Islet precursor cell (in vitro differentiated cells): ENCODE measurements around the gene MYOCD.
"Not testable (repeated sequence)": the region's sequence is repeated elsewhere in the genome, so short reads cannot be mapped to it uniquely, and the experiment has no call there.

ENCODE experiments used
- DNase-seq: peaks from one replicate; pipeline ENCODE4 v3.0.0-alpha.2; 2018

MYOCD gene, protein sequence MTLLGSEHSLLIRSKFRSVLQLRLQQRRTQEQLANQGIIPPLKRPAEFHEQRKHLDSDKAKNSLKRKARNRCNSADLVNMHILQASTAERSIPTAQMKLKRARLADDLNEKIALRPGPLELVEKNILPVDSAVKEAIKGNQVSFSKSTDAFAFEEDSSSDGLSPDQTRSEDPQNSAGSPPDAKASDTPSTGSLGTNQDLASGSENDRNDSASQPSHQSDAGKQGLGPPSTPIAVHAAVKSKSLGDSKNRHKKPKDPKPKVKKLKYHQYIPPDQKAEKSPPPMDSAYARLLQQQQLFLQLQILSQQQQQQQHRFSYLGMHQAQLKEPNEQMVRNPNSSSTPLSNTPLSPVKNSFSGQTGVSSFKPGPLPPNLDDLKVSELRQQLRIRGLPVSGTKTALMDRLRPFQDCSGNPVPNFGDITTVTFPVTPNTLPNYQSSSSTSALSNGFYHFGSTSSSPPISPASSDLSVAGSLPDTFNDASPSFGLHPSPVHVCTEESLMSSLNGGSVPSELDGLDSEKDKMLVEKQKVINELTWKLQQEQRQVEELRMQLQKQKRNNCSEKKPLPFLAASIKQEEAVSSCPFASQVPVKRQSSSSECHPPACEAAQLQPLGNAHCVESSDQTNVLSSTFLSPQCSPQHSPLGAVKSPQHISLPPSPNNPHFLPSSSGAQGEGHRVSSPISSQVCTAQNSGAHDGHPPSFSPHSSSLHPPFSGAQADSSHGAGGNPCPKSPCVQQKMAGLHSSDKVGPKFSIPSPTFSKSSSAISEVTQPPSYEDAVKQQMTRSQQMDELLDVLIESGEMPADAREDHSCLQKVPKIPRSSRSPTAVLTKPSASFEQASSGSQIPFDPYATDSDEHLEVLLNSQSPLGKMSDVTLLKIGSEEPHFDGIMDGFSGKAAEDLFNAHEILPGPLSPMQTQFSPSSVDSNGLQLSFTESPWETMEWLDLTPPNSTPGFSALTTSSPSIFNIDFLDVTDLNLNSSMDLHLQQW

DNA sequence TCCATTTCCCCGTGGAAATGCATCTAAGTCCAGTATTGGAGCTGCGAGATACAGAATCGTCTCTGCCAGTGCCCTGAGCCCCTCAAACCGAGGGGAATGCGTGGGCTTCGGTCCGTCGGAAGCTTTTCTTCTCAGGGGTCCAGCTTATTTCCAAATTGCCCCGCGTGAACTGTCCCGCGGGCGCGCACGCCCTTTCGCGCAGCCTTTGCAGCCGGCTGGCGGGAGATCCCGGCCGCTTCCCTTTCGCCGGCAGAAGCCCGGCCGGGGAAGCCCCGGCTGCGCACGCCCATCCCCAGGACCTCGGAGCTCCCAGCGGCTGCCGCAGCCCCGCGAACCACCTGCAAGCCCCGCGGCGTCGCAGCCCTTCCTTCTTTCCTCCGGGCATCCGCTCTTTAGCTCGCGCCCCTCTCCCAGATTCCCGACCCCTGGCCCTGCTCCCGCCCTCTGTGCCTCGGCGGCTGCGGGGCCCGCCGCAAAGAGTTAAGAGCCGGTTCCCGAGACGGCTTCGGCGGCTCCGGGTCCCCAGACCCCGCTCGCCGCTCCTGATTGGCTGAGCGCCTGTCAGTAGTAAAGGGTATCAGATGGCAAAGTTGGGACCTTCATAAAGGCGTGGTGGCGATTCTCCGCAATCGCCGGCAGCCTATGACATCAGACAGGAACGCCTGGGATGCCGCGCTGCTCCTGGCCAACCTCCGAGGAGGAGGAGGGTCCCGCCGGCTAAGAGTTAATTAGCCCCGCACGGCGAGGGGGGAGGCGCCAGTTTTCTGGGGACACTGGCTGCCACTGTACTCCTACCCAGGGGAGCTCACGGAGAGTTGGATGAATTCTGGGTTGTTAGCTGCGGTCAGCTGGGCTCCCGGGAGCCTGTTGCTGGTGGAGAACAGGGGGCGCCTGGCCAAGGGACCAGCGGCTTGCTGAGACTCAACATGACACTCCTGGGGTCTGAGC lies at the start of gene MYOCD:
Gene MYOCD, plus strand, starts transcription at position 628 of the 948 bp plus-strand sequence. Its CDS starts 299 bp downstream, at position 927.
- peak; percentile 97 for DNase-seq

DNA sequence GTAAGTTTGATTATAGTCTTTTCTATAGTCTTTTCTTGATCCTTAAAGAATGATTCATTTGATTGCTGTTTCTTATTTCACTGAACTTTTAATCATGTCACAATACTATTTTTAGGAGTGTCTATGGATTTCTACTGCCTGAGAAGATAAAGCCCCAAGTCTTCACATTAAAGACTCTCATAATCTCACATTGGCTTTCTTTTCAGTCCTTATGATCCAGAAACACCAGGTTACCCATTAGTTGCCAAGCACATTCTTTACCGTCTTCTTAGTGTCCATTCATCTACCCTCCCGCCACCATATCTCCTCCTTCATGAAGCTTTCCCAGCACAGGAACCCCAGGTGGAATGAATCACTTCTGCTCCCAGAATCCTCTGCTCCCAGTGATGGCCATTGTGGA lies 49.5 kb upstream of the MYOCD start:
- no peak for DNase-seq

- no peak for DNase-seq
Measured at GRCh38 chr17:12618557-12618956, 47.1 kb upstream of the MYOCD start.

DNA sequence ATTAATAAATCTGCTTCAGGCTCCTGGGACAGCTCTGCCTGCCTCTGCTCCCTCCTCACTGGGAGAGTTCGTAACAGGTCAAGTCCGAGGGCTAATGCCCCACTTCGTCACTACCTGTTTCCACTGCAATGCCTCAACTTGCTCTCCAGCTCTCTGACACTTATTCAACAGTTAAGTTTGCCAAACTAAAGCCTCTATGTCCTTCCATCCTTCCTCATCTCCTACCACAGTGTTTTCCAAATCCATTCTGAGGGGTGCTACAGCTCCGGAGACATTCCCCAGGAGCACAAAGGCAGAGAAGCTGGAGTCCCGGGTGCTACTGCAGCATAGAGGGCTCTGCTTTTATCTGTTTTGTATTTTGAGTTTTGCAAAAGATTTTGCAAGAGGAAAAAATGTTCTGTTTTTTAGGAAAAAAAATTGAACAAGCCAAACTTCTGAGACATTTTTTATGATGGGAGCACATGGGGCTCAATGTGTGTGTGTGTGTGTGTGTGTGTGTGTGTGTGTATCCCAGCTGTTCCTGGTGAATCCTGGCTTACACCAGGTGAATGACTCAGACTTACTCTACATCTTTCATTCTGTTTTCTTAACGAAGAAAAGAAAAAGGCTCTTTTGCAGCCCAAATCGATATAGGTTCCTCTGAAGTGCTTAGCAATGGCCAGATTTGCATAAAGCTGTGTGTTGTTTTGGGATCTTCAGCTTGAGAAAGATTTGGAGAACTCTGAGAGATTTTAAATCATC lies 46.1 kb upstream of the MYOCD start:
- no peak for DNase-seq

DNA sequence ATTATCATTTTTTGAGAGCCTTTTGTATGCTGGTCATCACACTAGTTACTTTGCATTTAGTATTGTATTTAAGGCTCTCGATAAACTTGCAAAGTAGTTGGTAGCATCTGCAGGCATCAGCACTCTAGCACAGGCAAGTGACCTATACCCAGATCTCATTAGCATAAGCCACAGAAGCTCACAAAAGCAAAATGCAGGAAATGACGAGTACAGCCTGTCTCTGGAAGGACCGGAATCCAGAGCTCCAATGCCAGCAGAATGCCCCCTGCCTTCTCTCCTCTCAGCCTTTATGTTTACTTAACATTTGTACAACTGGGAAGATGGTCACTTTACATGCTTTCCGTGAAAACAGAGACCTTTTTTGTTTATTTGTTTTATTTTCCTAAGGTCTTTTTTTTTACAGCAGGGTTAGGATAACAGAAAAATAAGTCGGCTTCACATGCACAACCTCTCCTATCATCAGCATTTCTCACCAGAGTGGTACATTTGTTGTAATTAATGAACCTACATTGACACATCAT lies 45.4 kb upstream of the MYOCD start:
- peak; percentile 70 for DNase-seq

DNA sequence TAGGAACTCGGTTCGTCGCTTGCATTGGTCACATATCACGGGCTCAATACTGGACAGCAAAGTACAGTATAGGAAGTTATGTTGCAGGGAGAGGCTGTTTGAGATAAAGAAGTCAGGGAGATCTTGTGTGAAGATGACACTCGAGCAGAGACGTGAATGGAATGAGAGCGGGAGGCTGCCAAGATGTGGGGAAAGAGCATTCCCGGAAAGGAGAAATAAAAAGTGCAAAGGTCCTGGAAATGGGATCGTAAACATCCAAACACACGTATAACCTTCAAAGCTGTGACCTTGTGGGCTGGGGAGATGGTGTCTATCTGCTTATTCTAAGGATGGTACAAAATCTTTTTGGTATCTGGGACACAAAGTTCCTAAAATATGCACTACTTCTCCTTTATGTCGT lies 43.0 kb upstream of the MYOCD start:
- DNase-seq = no peak

GRCh38 chr17:12623220-12623848 lies 42.4 kb upstream of the MYOCD start:
- DNase-seq = no peak

GRCh38 chr17:12624211-12624610 lies 41.5 kb upstream of the MYOCD start:
- DNase-seq = no peak

GRCh38 chr17:12625092-12625491 lies 40.6 kb upstream of the MYOCD start:
- DNase-seq = peak; percentile 71

- no peak for DNase-seq
Measured at GRCh38 chr17:12627177-12627629, 38.5 kb upstream of the MYOCD start.

DNA sequence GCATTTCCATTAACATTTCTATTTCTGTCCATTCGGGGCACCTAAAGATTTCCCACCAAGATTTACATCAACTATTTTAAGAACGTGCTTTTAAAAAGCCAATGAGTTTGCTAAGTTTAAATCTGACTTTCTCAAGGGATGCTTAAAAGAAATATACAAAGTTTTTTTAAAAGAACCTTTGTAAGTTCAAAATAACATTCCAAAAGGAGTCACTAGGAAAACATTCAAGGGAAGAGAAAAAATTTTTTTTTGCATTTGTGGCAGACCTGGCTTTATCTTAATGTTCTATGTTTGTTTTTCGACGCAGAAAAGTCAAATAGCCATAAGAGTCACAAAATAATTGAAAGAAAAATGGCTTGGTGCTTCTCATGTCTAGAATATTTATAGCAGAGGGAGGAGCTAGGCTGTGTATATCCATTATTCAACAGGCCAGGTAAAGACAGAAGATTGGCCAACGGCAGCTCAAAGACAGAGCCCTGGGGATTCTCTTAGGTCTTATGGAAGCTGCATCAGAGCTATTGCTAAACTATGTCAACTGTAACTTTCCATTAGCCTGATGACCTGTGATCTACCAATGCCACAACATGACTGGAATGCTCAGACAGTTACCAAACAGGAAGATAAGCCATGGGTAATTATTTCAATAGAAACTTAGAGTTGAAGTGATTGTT lies 37.8 kb upstream of the MYOCD start:
- peak; percentile 84 for DNase-seq

DNA sequence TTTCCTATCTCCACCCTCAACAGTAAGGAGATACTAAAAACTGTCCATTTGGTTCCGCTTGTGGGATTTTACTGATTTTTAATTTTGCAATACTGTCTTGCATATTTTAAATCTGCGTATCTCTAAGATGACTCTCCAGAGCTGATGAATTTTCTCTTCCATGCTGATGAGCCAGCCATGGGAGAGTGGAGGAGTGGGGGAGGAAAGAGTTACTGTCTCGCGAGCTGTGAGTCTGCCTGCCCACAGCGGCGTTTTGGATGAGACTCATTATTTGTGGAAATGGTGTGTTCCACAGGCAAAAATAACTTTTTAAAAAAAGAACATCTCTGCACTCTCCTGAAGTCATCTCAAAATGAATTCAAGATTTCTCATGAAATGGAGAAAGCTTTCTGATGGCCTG lies 34.6 kb upstream of the MYOCD start:
- no peak for DNase-seq

GRCh38 chr17:12632785-12633184 lies 32.9 kb upstream of the MYOCD start:
- no peak for DNase-seq

DNA sequence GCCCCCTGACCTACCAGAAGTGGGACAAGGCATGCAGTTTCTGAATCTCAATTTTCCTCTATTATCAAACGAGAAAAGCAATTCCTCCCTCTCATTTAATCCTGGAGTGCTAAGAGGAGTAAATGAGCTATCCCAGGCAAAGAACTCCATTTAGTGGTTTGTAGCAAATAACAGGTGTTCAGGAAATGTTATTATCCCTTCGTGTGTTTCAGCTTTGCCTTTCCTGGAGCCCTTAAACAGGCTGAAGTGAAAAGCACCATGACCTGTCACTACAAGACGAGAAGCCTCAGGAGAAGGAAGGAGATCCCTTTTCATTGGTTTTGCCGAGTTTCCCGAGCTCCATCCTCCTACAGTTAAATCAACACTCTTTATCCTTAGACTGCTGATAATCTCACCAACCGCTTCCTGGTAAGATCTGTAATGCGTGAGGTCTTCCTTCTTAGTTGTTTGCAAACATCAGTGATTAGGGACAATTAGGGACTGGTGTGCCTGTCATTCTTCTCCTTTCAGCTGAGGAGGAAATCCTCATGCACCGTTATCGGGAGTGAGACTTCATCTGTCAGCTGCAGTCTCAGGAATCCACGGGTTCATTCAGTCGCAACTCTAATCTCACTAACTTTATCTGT lies 30.8 kb upstream of the MYOCD start:
- DNase-seq = peak; percentile 74

DNA sequence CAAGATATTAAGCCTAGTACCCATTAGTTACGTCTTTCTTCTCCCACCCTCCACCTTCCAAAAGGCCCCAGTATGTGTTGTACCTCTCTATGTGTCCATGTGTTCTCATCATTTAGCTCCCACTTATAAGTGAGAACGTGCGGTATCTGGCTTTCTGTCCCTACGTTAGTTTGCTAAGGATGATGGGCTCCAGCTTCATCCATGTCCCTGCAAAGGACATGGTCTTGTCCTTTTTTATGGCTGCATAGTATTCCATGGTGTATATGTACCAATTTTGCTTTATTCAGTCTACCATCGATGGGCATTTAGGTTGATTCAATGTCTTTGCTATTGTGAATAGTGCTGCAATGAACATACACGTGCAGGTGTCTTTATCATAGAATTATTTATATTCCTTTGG lies 29.7 kb upstream of the MYOCD start:
- not testable (repeated sequence) for DNase-seq

- peak; percentile 96 for DNase-seq
Measured at GRCh38 chr17:12637015-12637414, 28.7 kb upstream of the MYOCD start.

GRCh38 chr17:12637745-12638651 lies 27.7 kb upstream of the MYOCD start:
- no peak for DNase-seq

- DNase-seq = no peak
Measured at GRCh38 chr17:12640364-12640763, 25.3 kb upstream of the MYOCD start.

GRCh38 chr17:12641084-12641483 lies 24.6 kb upstream of the MYOCD start:
- DNase-seq = no peak
